Measurements from ENCODE around the gene CLEC4G.

CLEC4G gene

GRCh38 chr19:7742991-7743390, 11.1 kb upstream of the CLEC4G start:
- TF ChIP-seq CTCF (IDR thresholded peaks at IDR 0.05; ENCODE audit: extremely low read depth, insufficient read depth, missing control alignments): no peak
- in situ Hi-C loops (cut with MboI; ENCODE audit: low pct_unique_long_range_greater_than_20kb, low sequenced_read_pairs, unreplicated experiment): no loop called here
- no peak for DNase-seq (ENCODE audit: low spot score)

- no peak for DNase-seq (ENCODE audit: low spot score)
- in situ Hi-C loops (cut with MboI; ENCODE audit: low pct_unique_long_range_greater_than_20kb, low sequenced_read_pairs, unreplicated experiment): no loop called here
- no peak for TF ChIP-seq CTCF (IDR thresholded peaks at IDR 0.05; ENCODE audit: extremely low read depth, insufficient read depth, missing control alignments)
Observed at GRCh38 chr19:7742575-7742974, 10.7 kb upstream of the CLEC4G start.

GRCh38 chr19:7740682-7741054, 8.8 kb upstream of the CLEC4G start:
- TF ChIP-seq CTCF (IDR thresholded peaks at IDR 0.05; ENCODE audit: extremely low read depth, insufficient read depth, missing control alignments): no peak
- DNase-seq (ENCODE audit: low spot score): no peak
- in situ Hi-C loops (cut with MboI; ENCODE audit: low pct_unique_long_range_greater_than_20kb, low sequenced_read_pairs, unreplicated experiment): no loop called here

- no peak for DNase-seq (ENCODE audit: low spot score)
- in situ Hi-C loops (cut with MboI; ENCODE audit: low pct_unique_long_range_greater_than_20kb, low sequenced_read_pairs, unreplicated experiment): no loop called here
- no peak for TF ChIP-seq CTCF (IDR thresholded peaks at IDR 0.05; ENCODE audit: extremely low read depth, insufficient read depth, missing control alignments)
Observed at GRCh38 chr19:7739801-7740681, 8.1 kb upstream of the CLEC4G start.

- in situ Hi-C loops (cut with MboI; ENCODE audit: low pct_unique_long_range_greater_than_20kb, low sequenced_read_pairs, unreplicated experiment): no loop called here
- peak; percentile 4 for TF ChIP-seq CTCF (IDR thresholded peaks at IDR 0.05; ENCODE audit: extremely low read depth, insufficient read depth, missing control alignments)
- DNase-seq (ENCODE audit: low spot score): peak; percentile 10
Observed at GRCh38 chr19:7739211-7739755, 7.4 kb upstream of the CLEC4G start.

GRCh38 chr19:7738023-7738422, 6.1 kb upstream of the CLEC4G start:
- no peak for DNase-seq (ENCODE audit: low spot score)
- in situ Hi-C loops (cut with MboI; ENCODE audit: low pct_unique_long_range_greater_than_20kb, low sequenced_read_pairs, unreplicated experiment): no loop called here
- no peak for TF ChIP-seq CTCF (IDR thresholded peaks at IDR 0.05; ENCODE audit: extremely low read depth, insufficient read depth, missing control alignments)

Measured in GM13977 (cell line).